Panc1 (cell line): ENCODE measurements around the gene SEMA3G. TPM values are rescaled to one million over a fixed set of nuclear protein-coding genes. Genes with fewer than 3 reads are reported as not detected.

Experiments
- ATAC-seq: fragments of 200-7000 bp; cut with Tn5 transposase; 2 replicates; pipeline ENCODE4 v1.9.1; 2020; ENCODE audit warnings: mild to moderate bottlenecking, moderate library complexity
- BruUV-seq: library from RNA; stranded (reverse); fragments of 400-500 nt; replicated peaks from 2 replicates; lab custom pipeline; 2021; lab: Mats Ljungman, UMichigan
- CTCF ChIA-PET: fragments of 300-600 bp; sonication (Branson Sonifier 250); formaldehyde crosslinking; loops from one replicate; lab custom pipeline; 2022; ENCODE audit warnings: antibody characterized with exemption; lab: Charles Lee
- POLR2A ChIA-PET: fragments of 300-600 bp; sonication (Branson Sonifier 250); formaldehyde crosslinking; loops from one replicate; lab custom pipeline; 2022; ENCODE audit warnings: antibody characterized with exemption; lab: Charles Lee
- DNase-seq: peaks from one replicate; pipeline ENCODE4 v3.0.0-alpha.2; 2010; ENCODE audit warnings: low read depth, low spot score
- H3K27ac ChIP-seq: 2 replicates; pipeline ENCODE4 v1.5.1; 2011; ENCODE audit warnings: mild to moderate bottlenecking, low read length, inconsistent platforms
- H3K27me3 ChIP-seq: fragments of 200-500 bp; sonication (Bioruptor generic); 2 replicates; pipeline ENCODE4 v1.6.0; 2014; ENCODE audit warnings: low read length, inconsistent platforms; ENCODE audit not compliant: control insufficient read depth, insufficient read depth
- H3K36me3 ChIP-seq: fragments of 200-500 bp; sonication (Bioruptor generic); 2 replicates; pipeline ENCODE4 v1.5.1; 2014; ENCODE audit warnings: inconsistent platforms, mild to moderate bottlenecking, low read length, moderate library complexity; ENCODE audit not compliant: control insufficient read depth, insufficient read depth
- H3K4me1 ChIP-seq: 2 replicates; pipeline ENCODE4 v1.5.1; 2011; ENCODE audit warnings: inconsistent platforms, mild to moderate bottlenecking, low read length, moderate library complexity; ENCODE audit not compliant: control insufficient read depth, insufficient read depth
- H3K4me3 ChIP-seq, 2 experiments: 2 replicates each; pipeline ENCODE4 v1.5.1; 2011 to 2012; ENCODE audit warnings: low read depth in 2 of 2, low read length in 2 of 2, mild to moderate bottlenecking in 2 of 2, inconsistent platforms in 1 of 2, moderate library complexity in 1 of 2
- H3K9me3 ChIP-seq: fragments of 200-500 bp; sonication (Bioruptor generic); 2 replicates; pipeline ENCODE4 v1.5.1; 2014; ENCODE audit warnings: low read depth, mild to moderate bottlenecking, inconsistent platforms, low read length, moderate library complexity; ENCODE audit not compliant: control insufficient read depth, insufficient read depth
- POLR2AphosphoS5 ChIP-seq: IDR thresholded peaks from 2 replicates; pipeline ENCODE4 v1.6.1; 2012; ENCODE audit warnings: mild to moderate bottlenecking, low read depth, low read length, moderate library complexity
- REST ChIP-seq, 2 experiments: IDR thresholded peaks; 2 replicates each; pipeline ENCODE4 v1.6.1; 2011 to 2012; ENCODE audit warnings: low read depth in 2 of 2, control low read depth in 1 of 2, low read length in 1 of 2, mild to moderate bottlenecking in 1 of 2, moderate library complexity in 1 of 2; ENCODE audit not compliant: insufficient read depth in 1 of 2
- SIN3A ChIP-seq: IDR thresholded peaks from 2 replicates; pipeline ENCODE4 v1.6.1; 2012; ENCODE audit warnings: low read depth, mild to moderate bottlenecking, low read length, moderate library complexity, borderline replicate concordance; ENCODE audit not compliant: insufficient read depth
- TCF7L2 ChIP-seq: IDR thresholded peaks from 2 replicates; pipeline ENCODE4 v1.6.1; 2011; ENCODE audit warnings: mild to moderate bottlenecking, low read depth, low read length, inconsistent platforms
- in situ Hi-C: cut with HindIII; loops from 2 replicates; pipeline ENCODE4 v1.10.0; 2016; ENCODE audit warnings: low sequenced_read_pairs, low pct_unique_long_range_greater_than_20kb
- intact Hi-C: fragments of 100-400 bp; cut with micrococcal nuclease; formaldehyde crosslinking; loops from one replicate; pipeline ENCODE4 v1.10.0; 2022; ENCODE audit not compliant: unreplicated experiment
- total RNA-seq: library from RNA; stranded (reverse); gene quantifications from one replicate; pipeline ENCODE4 v1.2.1, GENCODE V29; 2021; ENCODE audit not compliant: unreplicated experiment
- TF ChIP-seq, protein P1 (sequence below): fragments of 450-650 bp; IDR thresholded peaks from 2 replicates; pipeline ENCODE4 v1.5.1; 2017; ENCODE audit warnings: mild to moderate bottlenecking

SEMA3G gene
- total RNA-seq, 1 experiment from 2014 or later = 1.6 TPM

GRCh38 chr3:52405601-52406110, 39.2 kb downstream of the SEMA3G start:
- H3K9me3 ChIP-seq = no peaks in the 10 kb centered on the region
- H3K36me3 ChIP-seq = peaks cover 14% of the 10 kb centered on the region
- peaks cover 3% of the 10 kb centered on the region; the same call in 1 of the 2 replicates for H3K4me1 ChIP-seq
- H3K4me3 ChIP-seq = no peak overlapping the region
- no peak overlapping the region for H3K27ac ChIP-seq
- no peaks in the 10 kb centered on the region for H3K27me3 ChIP-seq
- in situ Hi-C loops = no loop called here
- CTCF ChIA-PET = no interaction called here
- POLR2A ChIA-PET = no interaction called here
- TF ChIP-seq REST (IDR thresholded peaks at IDR 0.05; ENCODE audit: insufficient read depth in 1 of 2, low read depth in 2 of 2, low read length in 1 of 2) (no peak), SIN3A (no peak), TCF7L2 (no peak), POLR2AphosphoS5 (no peak)
- TF ChIP-seq, protein P1, sequence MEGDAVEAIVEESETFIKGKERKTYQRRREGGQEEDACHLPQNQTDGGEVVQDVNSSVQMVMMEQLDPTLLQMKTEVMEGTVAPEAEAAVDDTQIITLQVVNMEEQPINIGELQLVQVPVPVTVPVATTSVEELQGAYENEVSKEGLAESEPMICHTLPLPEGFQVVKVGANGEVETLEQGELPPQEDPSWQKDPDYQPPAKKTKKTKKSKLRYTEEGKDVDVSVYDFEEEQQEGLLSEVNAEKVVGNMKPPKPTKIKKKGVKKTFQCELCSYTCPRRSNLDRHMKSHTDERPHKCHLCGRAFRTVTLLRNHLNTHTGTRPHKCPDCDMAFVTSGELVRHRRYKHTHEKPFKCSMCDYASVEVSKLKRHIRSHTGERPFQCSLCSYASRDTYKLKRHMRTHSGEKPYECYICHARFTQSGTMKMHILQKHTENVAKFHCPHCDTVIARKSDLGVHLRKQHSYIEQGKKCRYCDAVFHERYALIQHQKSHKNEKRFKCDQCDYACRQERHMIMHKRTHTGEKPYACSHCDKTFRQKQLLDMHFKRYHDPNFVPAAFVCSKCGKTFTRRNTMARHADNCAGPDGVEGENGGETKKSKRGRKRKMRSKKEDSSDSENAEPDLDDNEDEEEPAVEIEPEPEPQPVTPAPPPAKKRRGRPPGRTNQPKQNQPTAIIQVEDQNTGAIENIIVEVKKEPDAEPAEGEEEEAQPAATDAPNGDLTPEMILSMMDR = no peak
- DNase-seq = no peak
- no peak for ATAC-seq
- BruUV-seq = no TSS peak
- intact Hi-C loops = no loop called here

DNA sequence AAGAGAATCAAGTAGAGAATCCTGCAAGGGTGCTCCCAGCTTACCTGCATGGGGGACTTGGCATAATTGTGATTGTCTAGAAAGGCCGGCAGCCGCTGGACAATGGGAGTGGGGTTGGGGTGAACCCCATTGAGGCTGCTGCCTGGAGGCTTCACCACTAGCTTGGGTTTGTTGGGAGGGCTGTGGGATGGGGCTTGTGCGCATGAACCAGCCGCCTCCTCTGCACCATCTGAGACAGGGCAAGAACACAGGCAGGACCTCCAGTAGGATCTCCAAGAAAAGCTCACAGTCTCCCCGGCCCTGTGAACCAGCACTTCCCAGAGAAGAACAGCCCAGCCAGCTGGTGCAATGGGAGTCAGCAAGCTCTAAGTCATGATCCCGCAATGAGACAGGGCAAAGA, 39.8 kb downstream of the SEMA3G start:
- TF ChIP-seq REST (IDR thresholded peaks at IDR 0.05; ENCODE audit: insufficient read depth in 1 of 2, low read depth in 2 of 2, low read length in 1 of 2) = no peak
- TF ChIP-seq, protein P1 = no peak
- TF ChIP-seq TCF7L2 = no peak
- no peak for TF ChIP-seq POLR2AphosphoS5
- DNase-seq = no peak
- H3K27ac ChIP-seq = no peak overlapping the region
- no peaks in the 10 kb centered on the region for H3K27me3 ChIP-seq
- POLR2A ChIA-PET = no interaction called here
- H3K4me3 ChIP-seq = no peak overlapping the region
- H3K36me3 ChIP-seq = peaks cover 14% of the 10 kb centered on the region
- peaks cover 3% of the 10 kb centered on the region; the same call in 1 of the 2 replicates for H3K4me1 ChIP-seq
- H3K9me3 ChIP-seq = no peaks in the 10 kb centered on the region
- intact Hi-C loops = no loop called here
- CTCF ChIA-PET = interaction anchor here (0.6 kb wide), 1 partner anchor 17 kb away, joined by 3 read pairs; no protein-coding TSS in a partner anchor
- ATAC-seq = no peak
- in situ Hi-C loops = no loop called here
- no TSS peak for BruUV-seq
